HepG2 (cell line): ENCODE results near the gene CYSTM1. TPM values are rescaled to one million over a fixed set of nuclear protein-coding genes. Genes with fewer than 3 reads are reported as not detected.

Experiments used
- ATAC-seq: fragments of 200-7000 bp; cut with Tn5 transposase; 3 replicates; pipeline ENCODE4 v1.9.1; 2020; ENCODE audit warnings: mild to moderate bottlenecking, moderate library complexity
- BruUV-seq: library from RNA; stranded (reverse); fragments of 400-500 nt; replicated peaks from 2 replicates; lab custom pipeline; 2021; lab: Mats Ljungman, UMichigan
- CTCF ChIA-PET: fragments of 300-600 bp; formaldehyde crosslinking; extraction: SDS; loops from one replicate; lab custom pipeline; 2021; ENCODE audit warnings: low total read pairs, inconsistent platforms, low intra/inter-chr PET ratio; lab: Yijun Ruan, JAX
- POLR2A ChIA-PET: fragments of 350-600 bp; sonication (Branson Sonifier 250); formaldehyde crosslinking; loops from one replicate; lab custom pipeline; 2020; ENCODE audit warnings: antibody characterized with exemption, inconsistent platforms; lab: Yijun Ruan, JAX
- DNase-seq: peaks from one replicate; pipeline ENCODE4 v3.0.0-alpha.2; 2015; ENCODE audit warnings: low spot score
- FAIRE-seq: peaks from 3 replicates; lab custom pipeline; 2011; peaks lifted over from hg19 to GRCh38; lab: Jason Lieb, UNC
- H2AFZ ChIP-seq: one replicate; pipeline ENCODE4 v1.6.1; 2011; ENCODE audit warnings: low read length, inconsistent platforms
- H3K27ac ChIP-seq: fragments of 300-600 bp; 3 replicates; pipeline ENCODE4 v1.8.0; 2011; ENCODE audit warnings: mixed run types, mild to moderate bottlenecking, mixed read lengths, low read length, inconsistent platforms; ENCODE audit not compliant: insufficient read depth; ENCODE audit errors: extremely low read length
- H3K27me3 ChIP-seq, 2 experiments: fragments of 200-600 bp in 1 of 2; 2 replicates in 1 of 2; 3 replicates in 1 of 2; pipeline versions ENCODE4 v1.6.0 to v1.8.0; 2011; ENCODE audit warnings: low read length in 2 of 2, mild to moderate bottlenecking in 2 of 2, moderate library complexity in 2 of 2, inconsistent platforms in 1 of 2; ENCODE audit not compliant: insufficient read depth in 2 of 2, control insufficient read depth in 1 of 2
- H3K36me3 ChIP-seq, 2 experiments: fragments of 200-600 bp in 1 of 2; replicated peaks in 1 of 2; 2 replicates in 1 of 2; 3 replicates in 1 of 2; pipeline versions ENCODE4 v1.5.1 to v1.8.0; 2011; ENCODE audit warnings: low read length in 2 of 2, inconsistent platforms in 1 of 2; ENCODE audit not compliant: insufficient read depth in 2 of 2, control insufficient read depth in 1 of 2
- H3K4me1 ChIP-seq: 2 replicates; pipeline ENCODE4 v1.5.1; 2012; ENCODE audit warnings: low read length, inconsistent platforms; ENCODE audit not compliant: insufficient read depth
- H3K4me2 ChIP-seq: 2 replicates; pipeline ENCODE4 v1.6.0; 2011; ENCODE audit warnings: low read depth, low read length, inconsistent platforms
- H3K4me3 ChIP-seq, 3 experiments: fragments of 200-600 bp in 1 of 3; sonication (generic), shearing (Covaris generic) in 1 of 3; replicated peaks in 1 of 3; 2 replicates each; pipeline ENCODE4 v1.5.1; 2011 to 2016; ENCODE audit warnings: low read length in 3 of 3, inconsistent platforms in 2 of 3, low read depth in 2 of 3, mild to moderate bottlenecking in 2 of 3, control low read depth in 1 of 3, mixed read lengths in 1 of 3; ENCODE audit not compliant: insufficient read depth in 1 of 3
- H3K79me2 ChIP-seq: one replicate; pipeline ENCODE4 v1.6.1; 2011; ENCODE audit warnings: low read length, inconsistent platforms; ENCODE audit not compliant: insufficient read depth
- H3K9ac ChIP-seq: 2 replicates; pipeline ENCODE4 v1.6.0; 2011; ENCODE audit warnings: mild to moderate bottlenecking, low read depth, low read length, inconsistent platforms; ENCODE audit not compliant: insufficient read depth
- H3K9me3 ChIP-seq: 2 replicates; pipeline ENCODE4 v1.5.1; 2012; ENCODE audit warnings: mild to moderate bottlenecking, low read length
- H4K20me1 ChIP-seq: 2 replicates; pipeline ENCODE4 v1.6.0; 2011; ENCODE audit warnings: inconsistent platforms, mild to moderate bottlenecking, low read length, moderate library complexity; ENCODE audit not compliant: insufficient read depth
- FOXM1 ChIP-seq: sonication (generic); formaldehyde crosslinking; IDR thresholded peaks from 2 replicates; pipeline ENCODE4 v1.5.0; 2020; ENCODE audit warnings: missing genetic modification reagents
- IKZF1 ChIP-seq: fragments of 450-650 bp; IDR thresholded peaks from 2 replicates; pipeline ENCODE4 v1.7.1; 2016
- KDM6A ChIP-seq: IDR thresholded peaks from 2 replicates; pipeline ENCODE4 v1.6.1; 2016; ENCODE audit warnings: low read depth
- KLF16 ChIP-seq, 2 experiments: sonication (generic) in 1 of 2; formaldehyde crosslinking in 1 of 2; IDR thresholded peaks; 2 replicates each; pipeline versions ENCODE4 v1.6.1 to v1.8.0; 2016 to 2023; ENCODE audit warnings: missing genetic modification reagents in 2 of 2, missing compliant biosample characterization in 1 of 2
- NFYB ChIP-seq: sonication (generic); formaldehyde crosslinking; IDR thresholded peaks from 2 replicates; pipeline ENCODE4 v1.4.0; 2020; ENCODE audit warnings: missing genetic modification reagents
- NR0B2 ChIP-seq: sonication (generic); formaldehyde crosslinking; IDR thresholded peaks from 2 replicates; pipeline ENCODE4 v1.4.0; 2020; ENCODE audit warnings: mild to moderate bottlenecking, missing genetic modification reagents
- RBM22 ChIP-seq: fragments of 200-400 bp; formaldehyde crosslinking; optimal IDR thresholded peaks from 2 replicates; pipeline ENCODE3; 2017; ENCODE audit warnings: mild to moderate bottlenecking, low read length, moderate library complexity
- TEAD2 ChIP-seq: sonication (generic); formaldehyde crosslinking; IDR thresholded peaks from 2 replicates; pipeline ENCODE4 v1.9.0; 2021; ENCODE audit warnings: missing genetic modification reagents
- ZBTB42 ChIP-seq: sonication (generic); formaldehyde crosslinking; IDR thresholded peaks from 2 replicates; pipeline ENCODE4 v1.5.0; 2020; ENCODE audit warnings: mild to moderate bottlenecking, missing genetic modification reagents
- ZFP37 ChIP-seq: sonication (generic); formaldehyde crosslinking; IDR thresholded peaks from 2 replicates; pipeline ENCODE4 v1.4.0; 2020; ENCODE audit warnings: missing genetic modification reagents, borderline replicate concordance
- ZNF704 ChIP-seq: sonication (generic); formaldehyde crosslinking; IDR thresholded peaks from 2 replicates; pipeline ENCODE4 v1.8.1; 2023; ENCODE audit warnings: mild to moderate bottlenecking, inconsistent platforms, moderate library complexity, missing genetic modification reagents, borderline replicate concordance
- WGBS: methylation state at CpG from one replicate; pipeline ENCODE4 v1.1.6; 2017; ENCODE audit warnings: low lambda C conversion rate; 5-methylcytosine and 5-hydroxymethylcytosine counted together
- in situ Hi-C: cut with HindIII; loops from 2 replicates; pipeline ENCODE4 v1.10.0; 2017; ENCODE audit warnings: low pct_unique_long_range_greater_than_20kb; ENCODE audit not compliant: extremely low pct_ligation_motif_present
- intact Hi-C: fragments of 100-400 bp; cut with micrococcal nuclease; formaldehyde crosslinking; loops from one replicate; pipeline ENCODE4 v1.10.0; 2022; ENCODE audit not compliant: unreplicated experiment
- polyA plus RNA-seq, 8 experiments: library from polyadenylated mRNA; depleted of rRNA in 3 of 8; stranded (reverse) in 7 of 8; unstranded in 1 of 8; fragments of >200 nt; fragmentation: Illumina TruSeq in 4 of 8; extraction: Trizol in 4 of 8; gene quantifications; 2 replicates each; pipeline versions ENCODE4 v1.2.1 to v1.2.3, GENCODE V29; 2011 to 2016; ENCODE audit warnings: low read depth in 4 of 8, missing spikeins in 1 of 8, mixed read lengths in 1 of 8; ENCODE audit not compliant: insufficient read depth in 1 of 8
- total RNA-seq, 5 experiments: library from RNA; depleted of rRNA; stranded (reverse); fragments of >200 nt; fragmentation: Illumina TruSeq; extraction: Trizol; gene quantifications; 2 replicates each; pipeline ENCODE4 v1.2.3, GENCODE V29; 2016; ENCODE audit warnings: low read depth in 1 of 5

CYSTM1 gene
- total and polyA plus RNA-seq, 2 of the 13 experiments (the other 11 are each of a cell fraction or from before 2014, with no cell fraction given), result 40.0 to 73.4 TPM

GRCh38 chr5:140239461-140239860 is 64.5 kb downstream of the CYSTM1 start:
- ChIA-PET CTCF (interaction anchor here (1.3 to 1.4 kb wide), 3 partner anchors 112 to 120 kb away, joined by 3 to 7 read pairs (median 3); no protein-coding TSS in a partner anchor), POLR2A (interaction anchor here (0.7 to 1.5 kb wide), 3 partner anchors 58 to 107 kb away, joined by 3 to 4 read pairs (median 3); partner anchors contain the start of genes CYSTM1 and HBEGF)
- Histone ChIP-seq H3K4me1 (peaks cover 39% of the 10 kb centered on the region), H3K4me2 (no peak overlapping the region), H3K27ac (no peak overlapping the region), H3K36me3 (peaks cover 3 to 8% of the 10 kb centered on the region in 2 experiments; a peak in 4 of 5 replicates), H3K79me2 (no peaks in the 10 kb centered on the region), H2AFZ (no peak overlapping the region), H3K9ac (no peak overlapping the region), H4K20me1 (no peaks in the 10 kb centered on the region), H3K9me3 (no peaks in the 10 kb centered on the region), H3K27me3 (no peaks in the 10 kb centered on the region), H3K4me3 (no peak overlapping the region)
- in situ Hi-C loops, result no loop called here
- no peak for FAIRE-seq
- TF ChIP-seq IKZF1 (no peak), RBM22 (peak; percentile 40)
- WGBS, result 97% methylated on average over 4 of the region's 5 CpGs
- ATAC-seq, result no peak
- BruUV-seq, result no TSS peak
- intact Hi-C loops, result no loop called here
- DNase-seq, result no peak

- ATAC-seq (peak; percentile 54), DNase-seq (peak; percentile 43), FAIRE-seq (peak; percentile 64)
- H3K4me3 ChIP-seq, result no peak overlapping the region
- H3K27ac ChIP-seq, result no peak overlapping the region
- 79% methylated on average over 6 of the region's 11 CpGs for WGBS
- H3K9me3 ChIP-seq, result no peaks in the 10 kb centered on the region
- intact Hi-C loops, result no loop called here
- 0 out of 2 replicates have a peak overlapping the region, but pooled peaks have one; percentile 67 for H3K4me2 ChIP-seq
- H3K4me1 ChIP-seq, result peaks cover 39% of the 10 kb centered on the region
- no peaks in the 10 kb centered on the region for H3K79me2 ChIP-seq
- in situ Hi-C loops, result loop anchor here (5.0 kb wide), 1 partner anchor 122 kb away; the partner anchor contains the start of gene SLC4A9
- H4K20me1 ChIP-seq, result no peaks in the 10 kb centered on the region
- no TSS peak for BruUV-seq
- H3K36me3 ChIP-seq, result peaks cover 3 to 15% of the 10 kb centered on the region in 2 experiments; a peak in 4 of 5 replicates
- H2AFZ ChIP-seq, result no peak overlapping the region
- no peaks in the 10 kb centered on the region for H3K27me3 ChIP-seq
- H3K9ac ChIP-seq, result no peak overlapping the region
- CTCF ChIA-PET, result interaction anchor here (1.3 to 1.4 kb wide), 3 partner anchors 112 to 119 kb away, joined by 3 to 7 read pairs (median 3); no protein-coding TSS in a partner anchor
- POLR2A ChIA-PET, result interaction anchor here (0.7 to 1.5 kb wide), 8 partner anchors 16 to 119 kb away, joined by 3 to 8 read pairs (median 4); partner anchors contain the start of genes CYSTM1 and HBEGF
- no peak for TF ChIP-seq NR0B2 (CRISPR knock-in tag)
- no peak for TF ChIP-seq KLF16 (CRISPR knock-in tag; IDR thresholded peaks at IDR 0.05)
- no peak for TF ChIP-seq NFYB (CRISPR knock-in tag)
- TF ChIP-seq KDM6A (CRISPR knock-in tag), result no peak
- TF ChIP-seq ZBTB42 (CRISPR knock-in tag), result no peak
- no peak for TF ChIP-seq ZNF704
- TF ChIP-seq TEAD2, result no peak
- TF ChIP-seq ZFP37 (CRISPR knock-in tag), result no peak
- no peak for TF ChIP-seq FOXM1 (CRISPR knock-in tag)
Measured at GRCh38 chr5:140239939-140240700, 65.1 kb downstream of the CYSTM1 start.
